Hematopoietic multipotent progenitor cell treated with erythropoietin and hydrocortisone succinate and interleukin-3 and kit ligand, for 17 days (in vitro differentiated cells): ENCODE measurements around the gene OPHN1.
"Not testable (repeated sequence)": the region's sequence is repeated elsewhere in the genome, so short reads cannot be mapped to it uniquely, and the experiment has no call there.

Experiments
- DNase-seq: peaks from one replicate; pipeline ENCODE4 v3.0.0-alpha.2; 2015; ENCODE audit warnings: low spot score

OPHN1 gene

GRCh38 chrX:68175562-68175961 lies 257.7 kb downstream of the OPHN1 start:
- DNase-seq, result no peak

GRCh38 chrX:68163441-68163840 lies 269.9 kb downstream of the OPHN1 start:
- no peak for DNase-seq

GRCh38 chrX:68147848-68148247 lies 285.4 kb downstream of the OPHN1 start:
- no peak for DNase-seq

- DNase-seq, result no peak
Measured at GRCh38 chrX:68146054-68146453, 287.2 kb downstream of the OPHN1 start.

- no peak for DNase-seq
Measured at GRCh38 chrX:68139791-68140190, 293.5 kb downstream of the OPHN1 start.

- no peak for DNase-seq
Measured at GRCh38 chrX:68133181-68133580, 300.1 kb downstream of the OPHN1 start.

GRCh38 chrX:68132749-68133148 lies 300.5 kb downstream of the OPHN1 start:
- no peak for DNase-seq

- DNase-seq, result no peak
Measured at GRCh38 chrX:68121835-68122234, 311.5 kb downstream of the OPHN1 start.

GRCh38 chrX:68121371-68121770 lies 311.9 kb downstream of the OPHN1 start:
- DNase-seq, result no peak

- DNase-seq, result no peak
Measured at GRCh38 chrX:68115371-68115770, 317.9 kb downstream of the OPHN1 start.

GRCh38 chrX:68114573-68115129 lies 318.6 kb downstream of the OPHN1 start:
- DNase-seq, result no peak

GRCh38 chrX:68113837-68114572 lies 319.3 kb downstream of the OPHN1 start:
- no peak for DNase-seq

GRCh38 chrX:68112321-68112720 lies 321.0 kb downstream of the OPHN1 start:
- no peak for DNase-seq

GRCh38 chrX:68109162-68109561 lies 324.1 kb downstream of the OPHN1 start:
- no peak for DNase-seq

GRCh38 chrX:68098431-68098830 lies 334.9 kb downstream of the OPHN1 start:
- no peak for DNase-seq

GRCh38 chrX:68090266-68090665 lies 343.0 kb downstream of the OPHN1 start:
- DNase-seq, result no peak

- no peak for DNase-seq
Measured at GRCh38 chrX:68087526-68087925, 345.8 kb downstream of the OPHN1 start.

GRCh38 chrX:68086709-68087108 lies 346.6 kb downstream of the OPHN1 start:
- DNase-seq, result no peak

GRCh38 chrX:68084765-68085164 lies 348.5 kb downstream of the OPHN1 start:
- no peak for DNase-seq

- no peak for DNase-seq
Measured at GRCh38 chrX:68083510-68083909, 349.8 kb downstream of the OPHN1 start.

- no peak for DNase-seq
Measured at GRCh38 chrX:68079961-68080360, 353.3 kb downstream of the OPHN1 start.

GRCh38 chrX:68078801-68079200 lies 354.5 kb downstream of the OPHN1 start:
- DNase-seq, result not testable (repeated sequence)

GRCh38 chrX:68077378-68077777 lies 355.9 kb downstream of the OPHN1 start:
- DNase-seq, result no peak

- no peak for DNase-seq
Measured at GRCh38 chrX:68072041-68072440, 361.3 kb downstream of the OPHN1 start.
